Measurements from ENCODE around the gene FPR3.

DNA sequence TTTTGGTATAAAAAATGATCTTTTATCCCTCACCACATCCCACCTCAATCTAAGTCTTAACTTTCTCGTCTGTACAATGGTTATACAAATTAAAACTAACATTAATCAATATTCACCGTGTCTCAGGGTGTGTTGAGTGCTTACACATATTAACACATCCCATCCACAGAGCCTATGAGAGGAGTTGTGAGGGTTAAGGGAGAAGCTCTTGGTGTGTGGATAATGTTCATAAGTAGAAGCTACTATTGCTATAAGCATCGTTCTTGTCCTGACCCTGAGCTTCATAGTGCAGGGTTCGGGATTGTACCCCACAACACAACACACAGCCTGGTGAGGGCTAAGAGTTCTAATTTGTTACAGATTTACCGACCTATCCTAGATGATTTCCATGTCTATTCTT, 2.5 kb downstream of the FPR3 start:
- no peak for TF ChIP-seq CTCF (IDR thresholded peaks at IDR 0.05; ENCODE audit: insufficient read depth, low read depth, low read length)
- no peak for TF ChIP-seq EZH2 (IDR thresholded peaks at IDR 0.05; ENCODE audit: insufficient read depth, low read length)

All from astrocyte (in vitro differentiated cells and primary cell).